Islet of Langerhans (tissue), 1 donor: ENCODE measurements around the gene INPP4B.
A peak's percentile ranks its signal among the peaks of the same experiment; 100 is the strongest.

Source experiments
- FAIRE-seq: peaks from one replicate; lab custom pipeline; 2011; peaks lifted over from hg19 to GRCh38; lab: Jason Lieb, UNC

INPP4B gene

GRCh38 chr4:142339053-142339452 lies 507.0 kb downstream of the INPP4B start:
- FAIRE-seq = peak; percentile 60

GRCh38 chr4:142336251-142336934 lies 509.7 kb downstream of the INPP4B start:
- FAIRE-seq = no peak

GRCh38 chr4:142334931-142335330 lies 511.2 kb downstream of the INPP4B start:
- no peak for FAIRE-seq

DNA sequence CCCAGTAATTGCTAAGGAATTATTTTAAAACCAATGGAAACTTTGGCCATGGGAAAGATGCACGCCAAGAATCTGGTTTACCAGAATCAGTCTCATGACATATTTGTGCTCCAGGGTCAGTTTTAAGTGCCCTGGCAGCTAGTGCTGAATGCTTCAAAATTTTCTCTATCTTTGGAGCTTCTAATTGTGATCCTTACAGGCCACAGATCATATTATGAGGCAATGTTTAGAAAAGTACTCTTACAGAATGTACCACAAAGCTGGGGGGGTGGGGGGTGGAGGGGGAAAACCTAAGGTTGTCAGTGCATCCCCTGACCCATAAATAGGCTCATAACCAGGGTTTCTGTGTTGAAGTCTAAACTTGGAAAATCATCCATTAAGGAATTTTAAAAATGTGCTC lies 514.5 kb downstream of the INPP4B start:
- FAIRE-seq = no peak

GRCh38 chr4:142331132-142331531 lies 515.0 kb downstream of the INPP4B start:
- FAIRE-seq = no peak

DNA sequence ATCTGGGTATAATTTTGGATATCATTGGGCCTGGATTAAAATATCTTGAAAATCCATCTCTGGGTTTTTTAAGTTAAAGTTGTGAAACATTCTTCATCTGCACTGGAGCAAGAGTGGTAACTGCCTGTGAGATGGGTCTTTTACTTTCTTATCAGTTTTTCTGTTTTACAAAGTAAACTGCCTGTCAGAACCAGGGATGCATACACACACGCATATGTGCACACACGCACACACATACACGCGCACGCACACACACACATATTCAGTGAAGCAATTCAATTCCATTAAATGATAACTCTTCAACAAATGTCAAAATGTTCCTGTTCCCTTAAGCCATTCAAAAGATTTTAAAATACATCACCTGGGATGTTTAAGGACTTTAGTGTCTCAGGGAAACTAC lies 515.8 kb downstream of the INPP4B start:
- no peak for FAIRE-seq

- no peak for FAIRE-seq
These were observed 516.8 kb downstream of the INPP4B start for GRCh38 chr4:142329313-142329712.

- no peak for FAIRE-seq
These were observed 519.9 kb downstream of the INPP4B start for GRCh38 chr4:142326181-142326580.

DNA sequence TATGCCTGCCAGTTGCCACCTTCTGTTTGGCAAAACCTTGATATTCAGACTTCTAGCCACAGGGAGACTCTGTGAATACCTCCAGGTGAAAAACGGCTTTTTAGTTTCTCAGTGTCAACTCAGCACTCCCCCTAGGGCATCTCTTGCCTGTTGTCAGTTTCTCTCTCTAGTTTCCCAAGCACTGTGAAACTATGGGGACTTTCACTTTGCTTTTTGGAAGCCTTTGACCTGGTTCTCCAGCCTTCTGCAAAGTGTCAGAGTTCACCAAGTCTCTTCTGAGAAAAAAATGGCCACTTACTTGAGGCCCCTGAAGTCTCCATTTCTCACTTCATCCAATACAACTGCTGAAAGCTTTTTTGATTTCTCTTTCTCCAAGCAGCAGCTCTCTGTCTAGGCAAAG lies 521.5 kb downstream of the INPP4B start:
- no peak for FAIRE-seq

GRCh38 chr4:142322996-142323395 lies 523.1 kb downstream of the INPP4B start:
- no peak for FAIRE-seq

DNA sequence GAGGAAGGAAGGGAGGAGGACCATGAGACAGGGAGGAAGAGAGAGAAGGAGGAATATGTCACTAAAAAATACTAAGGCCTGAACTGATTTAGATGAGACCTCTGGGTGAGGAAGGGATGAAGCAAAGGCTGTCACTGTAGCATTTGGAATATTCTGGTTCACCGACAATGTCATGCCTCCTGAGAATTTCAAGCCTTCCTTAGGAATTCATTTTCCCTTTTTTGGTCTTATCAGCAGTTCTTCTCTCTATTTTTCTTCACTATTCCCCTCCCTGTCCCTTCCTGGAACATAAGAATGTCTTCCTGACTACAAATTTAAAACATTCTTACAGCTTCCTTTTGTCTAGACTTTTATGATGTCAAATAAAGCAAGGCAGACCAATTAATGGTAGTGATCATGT lies 527.8 kb downstream of the INPP4B start:
- no peak for FAIRE-seq

- FAIRE-seq = no peak
These were observed 529.2 kb downstream of the INPP4B start for GRCh38 chr4:142316913-142317312.

DNA sequence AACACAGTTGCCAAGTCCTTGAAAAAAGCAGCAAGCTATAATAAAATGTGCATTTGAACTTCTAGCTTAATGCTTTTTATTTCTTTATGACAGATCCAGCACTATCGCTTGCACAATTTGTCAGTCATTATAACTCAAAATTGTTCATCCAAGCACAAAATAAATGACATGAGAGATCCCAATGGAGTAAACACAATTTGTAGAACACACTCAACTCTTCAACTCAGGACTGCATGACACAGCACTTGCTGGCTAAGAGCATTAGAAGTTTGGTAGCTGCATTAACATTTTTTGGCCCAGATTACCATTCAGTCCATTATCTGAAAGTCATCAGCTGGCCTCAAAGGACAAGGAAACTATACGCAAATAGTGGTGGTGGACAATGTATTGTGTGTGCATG lies 530.1 kb downstream of the INPP4B start:
- peak; percentile 92 for FAIRE-seq

DNA sequence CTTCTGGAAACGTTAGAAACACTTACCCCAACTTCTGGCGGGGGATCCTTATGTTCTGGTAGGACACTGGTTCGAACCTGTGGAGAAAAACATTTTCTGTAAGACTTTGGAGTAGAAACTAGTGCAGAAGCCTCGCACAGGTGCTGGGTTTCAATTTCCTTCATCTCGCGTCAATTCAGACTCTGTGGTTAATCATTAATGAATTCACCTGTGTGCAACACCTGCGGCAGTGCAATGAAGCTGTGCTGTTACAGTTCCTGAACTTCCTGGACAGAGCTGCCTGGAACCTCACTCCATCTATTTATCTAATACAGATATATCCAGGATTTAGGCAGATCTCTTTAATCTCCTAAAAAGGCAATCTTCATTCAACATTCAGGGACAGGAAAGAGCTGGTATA lies 531.4 kb downstream of the INPP4B start:
- FAIRE-seq = peak; percentile 75

- peak; percentile 21 for FAIRE-seq
These were observed 531.9 kb downstream of the INPP4B start for GRCh38 chr4:142314247-142314646.

- no peak for FAIRE-seq
These were observed 533.7 kb downstream of the INPP4B start for GRCh38 chr4:142312391-142312790.

GRCh38 chr4:142311916-142312315 lies 534.2 kb downstream of the INPP4B start:
- no peak for FAIRE-seq

DNA sequence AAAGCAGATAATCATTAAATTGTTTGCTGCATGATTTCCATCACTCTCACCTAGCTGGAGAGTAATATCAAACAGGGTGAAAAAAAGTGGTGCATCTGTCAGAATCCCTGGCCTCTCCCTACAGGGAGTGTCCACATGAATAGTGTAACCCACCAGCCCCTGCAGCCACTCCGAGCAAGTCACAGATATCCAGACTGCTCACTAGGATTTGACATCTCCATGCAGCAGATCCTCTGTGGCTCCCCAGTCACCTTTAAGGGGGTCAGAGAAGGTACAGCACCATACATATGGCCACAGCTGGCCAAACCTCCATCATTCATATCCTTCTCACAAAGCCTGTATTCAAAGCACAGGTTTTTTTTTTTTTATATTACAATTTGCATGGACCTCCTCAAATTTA lies 536.3 kb downstream of the INPP4B start:
- no peak for FAIRE-seq

DNA sequence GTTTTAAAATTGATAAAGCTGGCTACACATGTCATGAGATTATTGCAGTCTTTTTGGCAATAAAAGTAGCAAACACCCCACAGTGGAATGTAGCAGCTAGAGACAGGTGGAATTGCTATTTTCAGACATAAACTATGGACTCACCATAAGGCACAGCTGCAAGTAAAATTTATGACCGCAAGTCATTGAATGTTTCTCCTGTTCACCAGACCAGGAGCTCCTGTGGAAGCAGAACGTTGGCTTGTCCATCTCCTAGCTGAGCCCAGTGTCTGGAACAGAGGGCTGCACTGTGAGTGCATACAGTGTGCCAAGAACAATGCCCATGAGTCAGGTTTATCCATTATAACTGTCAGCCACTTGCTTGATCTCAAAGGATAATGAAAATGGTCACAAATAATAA lies 538.2 kb downstream of the INPP4B start:
- no peak for FAIRE-seq

- no peak for FAIRE-seq
These were observed 548.8 kb downstream of the INPP4B start for GRCh38 chr4:142297313-142297712.

- FAIRE-seq = peak; percentile 65
These were observed 552.6 kb downstream of the INPP4B start for GRCh38 chr4:142293536-142293935.

- peak; percentile 79 for FAIRE-seq
These were observed 553.9 kb downstream of the INPP4B start for GRCh38 chr4:142292231-142292630.

DNA sequence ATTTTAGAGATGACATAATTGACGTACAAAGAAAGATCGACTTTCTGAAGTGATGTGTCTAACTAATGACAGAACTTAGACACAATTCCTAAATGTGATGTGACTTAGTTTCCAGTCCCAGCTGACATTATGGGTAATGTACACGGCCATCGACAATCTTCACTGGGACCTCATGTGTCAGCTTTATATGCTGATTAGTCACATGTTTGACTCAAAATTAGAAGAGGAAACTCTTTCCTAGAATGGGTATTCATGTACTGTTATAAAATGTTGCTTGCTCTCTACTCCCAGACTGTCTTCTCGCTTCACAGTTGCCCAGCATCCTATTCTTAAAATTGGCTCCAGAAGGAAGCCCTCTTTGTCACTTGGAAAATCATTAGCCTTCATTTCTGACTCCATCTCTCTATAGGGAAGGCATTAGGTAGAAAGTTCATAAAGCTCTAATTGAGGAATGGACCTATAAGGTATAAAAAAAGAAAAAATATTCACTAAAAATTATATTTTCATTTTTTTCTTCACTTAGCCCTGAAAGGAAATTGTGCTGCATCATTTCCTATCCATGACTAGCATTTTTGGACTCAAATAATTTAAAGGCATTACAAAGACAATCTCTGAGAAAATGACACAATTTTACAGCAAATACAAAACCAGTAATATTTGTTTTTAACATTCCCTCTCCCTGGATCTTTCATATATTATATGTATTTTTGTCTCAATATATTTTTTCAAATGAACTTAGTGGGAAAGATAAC lies 554.6 kb downstream of the INPP4B start:
- no peak for FAIRE-seq

- no peak for FAIRE-seq
These were observed 558.7 kb downstream of the INPP4B start for GRCh38 chr4:142287371-142287770.
